A673 (cell line): ENCODE data around the gene TMEM214. TPM values are rescaled to one million over a fixed set of nuclear protein-coding genes. Genes with fewer than 3 reads are reported as not detected.
A peak's percentile ranks its signal among the peaks of the same experiment; 100 is the strongest.

ENCODE experiments used
- BruUV-seq: library from RNA; stranded (reverse); fragments of 400-500 nt; replicated peaks from 2 replicates; lab custom pipeline; 2021; lab: Mats Ljungman, UMichigan
- CTCF ChIA-PET: fragments of 300-600 bp; sonication (Branson Sonifier 250); formaldehyde crosslinking; loops from one replicate; lab custom pipeline; 2022; ENCODE audit warnings: antibody characterized with exemption; lab: Charles Lee
- POLR2A ChIA-PET: fragments of 300-600 bp; sonication (Branson Sonifier 250); formaldehyde crosslinking; loops from one replicate; lab custom pipeline; 2022; ENCODE audit warnings: antibody characterized with exemption; ENCODE audit not compliant: low non-redundant PET; lab: Charles Lee
- DNase-seq: peaks from one replicate; pipeline ENCODE4 v3.0.0-alpha.2; 2015; ENCODE audit warnings: low spot score
- H3K27ac ChIP-seq: fragments of 200-600 bp; sonication (generic); 2 replicates; pipeline ENCODE4 v1.5.1; 2016; ENCODE audit warnings: mixed run types, low read depth, mild to moderate bottlenecking, mixed read lengths, antibody characterized with exemption, low read length; ENCODE audit not compliant: poor library complexity, severe bottlenecking
- H3K27me3 ChIP-seq: fragments of 200-600 bp; sonication (generic); replicated peaks from 2 replicates; pipeline ENCODE4 v1.6.1; 2017; ENCODE audit warnings: mixed run types, low read depth, mild to moderate bottlenecking, mixed read lengths, antibody characterized with exemption, low read length; ENCODE audit not compliant: insufficient read depth, poor library complexity
- H3K36me3 ChIP-seq: fragments of 200-600 bp; sonication (generic); 2 replicates; pipeline ENCODE4 v1.6.1; 2016; ENCODE audit warnings: mixed run types, mild to moderate bottlenecking, mixed read lengths, antibody characterized with exemption, low read length; ENCODE audit not compliant: insufficient read depth, poor library complexity, severe bottlenecking
- H3K4me1 ChIP-seq: fragments of 200-600 bp; sonication (generic); 2 replicates; pipeline ENCODE4 v1.6.1; 2017; ENCODE audit warnings: mixed run types, mild to moderate bottlenecking, mixed read lengths, antibody characterized with exemption, low read length; ENCODE audit not compliant: insufficient read depth, poor library complexity, severe bottlenecking
- H3K4me3 ChIP-seq: fragments of 200-600 bp; sonication (generic); 2 replicates; pipeline ENCODE4 v1.5.1; 2016; ENCODE audit warnings: low read depth, mixed run types, mild to moderate bottlenecking, mixed read lengths, low read length; ENCODE audit not compliant: poor library complexity, severe bottlenecking
- H3K9me3 ChIP-seq: fragments of 200-600 bp; sonication (generic); 2 replicates; pipeline ENCODE4 v1.6.1; 2016; ENCODE audit warnings: mixed run types, low read depth, mild to moderate bottlenecking, mixed read lengths, antibody characterized with exemption, low read length; ENCODE audit not compliant: poor library complexity, severe bottlenecking
- CTCF ChIP-seq: fragments of 300-800, 200-600 bp; sonication (generic); conservative IDR thresholded peaks from 2 replicates; pipeline ENCODE4 v1.5.1; 2017; ENCODE audit warnings: low read depth, mild to moderate bottlenecking, antibody characterized with exemption, low read length, moderate library complexity, mixed read lengths
- EZH2 ChIP-seq: fragments of 200-600 bp; sonication (generic); IDR thresholded peaks from 2 replicates; pipeline ENCODE4 v1.6.1; 2017; ENCODE audit warnings: borderline replicate concordance, low read depth, mild to moderate bottlenecking, mixed read lengths, antibody characterized with exemption, low read length; ENCODE audit not compliant: poor library complexity, severe bottlenecking
- intact Hi-C: fragments of 100-400 bp; cut with micrococcal nuclease; formaldehyde crosslinking; loops from one replicate; pipeline ENCODE4 v1.10.0; 2022; ENCODE audit not compliant: unreplicated experiment
- total RNA-seq: library from RNA; stranded (reverse); gene quantifications from 2 replicates; pipeline ENCODE4 v1.2.3, GENCODE V29; 2021

TMEM214 gene
- total RNA-seq, 1 experiment from 2014 or later: 76.7 TPM

DNA sequence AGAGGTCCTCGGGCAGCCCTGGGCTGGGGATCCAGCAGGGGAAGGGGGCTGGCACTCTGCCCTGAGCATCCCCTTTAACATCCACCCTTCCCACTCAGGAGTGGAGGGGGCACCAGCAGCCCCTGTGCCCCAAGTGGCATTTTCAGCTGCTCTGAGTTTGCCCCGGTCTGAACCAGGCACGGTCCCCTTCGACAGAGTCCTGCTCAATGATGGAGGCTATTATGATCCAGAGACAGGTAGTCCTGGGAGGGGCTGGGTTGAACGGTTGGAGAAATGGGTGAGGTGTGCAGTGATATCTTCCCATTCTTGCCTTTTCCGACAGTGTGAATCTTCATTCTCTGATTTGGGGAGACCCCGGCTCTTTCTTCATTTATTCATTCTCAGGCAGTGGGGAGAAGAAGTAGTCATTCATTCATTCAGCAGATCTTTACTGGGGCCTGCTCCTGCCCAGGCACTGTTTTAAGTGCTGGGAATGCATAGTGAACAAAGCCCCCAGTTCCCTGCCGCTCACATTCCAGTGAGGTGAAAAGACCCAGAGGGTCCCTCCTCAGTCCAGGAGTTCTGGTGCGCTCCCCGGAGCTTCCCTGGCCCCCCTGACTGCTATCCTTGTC, 52.4 kb downstream of the TMEM214 start:
- DNase-seq: no peak
- no peaks in the 10 kb centered on the region for H3K27me3 ChIP-seq
- peaks cover 20% of the 10 kb centered on the region for H3K4me1 ChIP-seq
- peak overlapping the region; percentile 59 for H3K4me3 ChIP-seq
- H3K9me3 ChIP-seq: no peaks in the 10 kb centered on the region
- BruUV-seq: TSS peak; percentile 40
- TF ChIP-seq EZH2 (no peak), CTCF (no peak)
- no peaks in the 10 kb centered on the region for H3K36me3 ChIP-seq
- POLR2A ChIA-PET: no interaction called here
- intact Hi-C loops: no loop called here
- CTCF ChIA-PET: no interaction called here
- H3K27ac ChIP-seq: peak overlapping the region; percentile 86

GRCh38 chr2:27085673-27086089, 52.9 kb downstream of the TMEM214 start:
- H3K27ac ChIP-seq: peak overlapping the region; percentile 86
- intact Hi-C loops: no loop called here
- no peak for DNase-seq
- CTCF ChIA-PET: no interaction called here
- H3K9me3 ChIP-seq: no peaks in the 10 kb centered on the region
- no peaks in the 10 kb centered on the region for H3K36me3 ChIP-seq
- POLR2A ChIA-PET: no interaction called here
- peak overlapping the region; percentile 59 for H3K4me3 ChIP-seq
- H3K27me3 ChIP-seq: no peaks in the 10 kb centered on the region
- peaks cover 17% of the 10 kb centered on the region for H3K4me1 ChIP-seq
- BruUV-seq: no TSS peak
- TF ChIP-seq EZH2 (no peak), CTCF (no peak)

- POLR2A ChIA-PET: interaction anchor here (0.6 kb wide), 1 partner anchor 35 kb away, joined by 3 read pairs; the partner anchor contains the start of gene AGBL5
- Histone ChIP-seq H3K27me3 (no peaks in the 10 kb centered on the region), H3K27ac (peak overlapping the region; percentile 86), H3K4me3 (peak overlapping the region; percentile 59), H3K36me3 (no peaks in the 10 kb centered on the region), H3K9me3 (no peaks in the 10 kb centered on the region), H3K4me1 (peaks cover 13% of the 10 kb centered on the region)
- DNase-seq: peak; percentile 96
- intact Hi-C loops: no loop called here
- CTCF ChIA-PET: interaction anchor here (0.6 kb wide), 1 partner anchor 55 kb away, joined by 3 read pairs; no protein-coding TSS in a partner anchor
- TF ChIP-seq CTCF (peak; percentile 66), EZH2 (no peak)
- no TSS peak for BruUV-seq
Measured at GRCh38 chr2:27086090-27086723, 53.4 kb downstream of the TMEM214 start.
